ENCODE results near the gene SLC36A1. TPM values are rescaled to one million over a fixed set of nuclear protein-coding genes. Genes with fewer than 3 reads are reported as not detected.

SLC36A1 gene
- 10.4 and 12.2 TPM in 2 replicates for total RNA-seq

GRCh38 chr5:151447174-151448037 is at the start of gene SLC36A1:
Gene SLC36A1 (plus strand): TSS chr5:151447603. CDS start chr5:151458793, 11,190 bp downstream.
- peak; percentile 89 for DNase-seq (ENCODE audit: low read depth)
- H3K4me3 ChIP-seq (ENCODE audit: low read depth, low read length), result peak within 1 kb of the TSS; percentile 83
- peak; percentile 97 for TF ChIP-seq CTCF (IDR thresholded peaks at IDR 0.05; ENCODE audit: insufficient read depth, low read depth, low read length)

- no peak for TF ChIP-seq CTCF (IDR thresholded peaks at IDR 0.05; ENCODE audit: insufficient read depth, low read depth, low read length)
- DNase-seq (ENCODE audit: low read depth), result no peak
- H3K4me3 ChIP-seq (ENCODE audit: low read depth, low read length), result no peak overlapping the region
Measured at GRCh38 chr5:151405334-151406160, 41.9 kb upstream of the SLC36A1 start.

GRCh38 chr5:151406322-151406947 is 41.0 kb upstream of the SLC36A1 start:
- no peak overlapping the region for H3K4me3 ChIP-seq (ENCODE audit: low read depth, low read length)
- TF ChIP-seq CTCF (IDR thresholded peaks at IDR 0.05; ENCODE audit: insufficient read depth, low read depth, low read length), result peak; percentile 63
- DNase-seq (ENCODE audit: low read depth), result peak; percentile 10

GRCh38 chr5:151408591-151409230 is 38.7 kb upstream of the SLC36A1 start:
- no peak overlapping the region for H3K4me3 ChIP-seq (ENCODE audit: low read depth, low read length)
- TF ChIP-seq CTCF (IDR thresholded peaks at IDR 0.05; ENCODE audit: insufficient read depth, low read depth, low read length), result no peak
- no peak for DNase-seq (ENCODE audit: low read depth)

- DNase-seq (ENCODE audit: low read depth), result no peak
- no peak for TF ChIP-seq CTCF (IDR thresholded peaks at IDR 0.05; ENCODE audit: insufficient read depth, low read depth, low read length)
- H3K4me3 ChIP-seq (ENCODE audit: low read depth, low read length), result no peak overlapping the region
Measured at GRCh38 chr5:151413800-151414199, 33.6 kb upstream of the SLC36A1 start.

- H3K4me3 ChIP-seq (ENCODE audit: low read depth, low read length), result no peak overlapping the region
- no peak for DNase-seq (ENCODE audit: low read depth)
- TF ChIP-seq CTCF (IDR thresholded peaks at IDR 0.05; ENCODE audit: insufficient read depth, low read depth, low read length), result no peak
Measured at GRCh38 chr5:151414536-151414935, 32.9 kb upstream of the SLC36A1 start.
